H1 (cell line): ENCODE data around the gene FNDC1.

ENCODE experiments used
- CHD2 ChIP-seq: IDR thresholded peaks from 2 replicates; pipeline ENCODE4 v1.6.1; 2012; ENCODE audit warnings: low read length, improper control_type of control experiment
- EZH2 ChIP-seq: fragments of 200-600 bp; sonication (generic); IDR thresholded peaks from 2 replicates; pipeline ENCODE4 v1.7.1; 2012; ENCODE audit warnings: low read depth, mild to moderate bottlenecking, moderate library complexity, low read length, inconsistent platforms; ENCODE audit not compliant: severe bottlenecking
- TAF1 ChIP-seq: IDR thresholded peaks from 2 replicates; pipeline ENCODE4 v1.6.1; 2011; ENCODE audit warnings: mild to moderate bottlenecking, low read depth, low read length

- TF ChIP-seq EZH2 (no peak), CHD2 (no peak), TAF1 (no peak)
Measured at GRCh38 chr6:159321267-159321666, 152.1 kb downstream of the FNDC1 start.
